ENCODE measurements around the gene LPP. TPM values are rescaled to one million over a fixed set of nuclear protein-coding genes. Genes with fewer than 3 reads are reported as not detected.

Gene LPP
- total and polyA plus RNA-seq, 2 of the 13 experiments (the other 11 are each of a cell fraction or from before 2014, with no cell fraction given) = 19.2 to 29.9 TPM

- no peak overlapping the region for H3K4me2 ChIP-seq (ENCODE audit: low read depth, low read length)
- intact Hi-C loops (cut with micrococcal nuclease; ENCODE audit: unreplicated experiment) (no loop called here), in situ Hi-C loops (cut with HindIII; ENCODE audit: extremely low pct_ligation_motif_present, low pct_unique_long_range_greater_than_20kb) (no loop called here)
- CTCF ChIA-PET (ENCODE audit: low intra/inter-chr PET ratio, low total read pairs) = no interaction called here
- H3K27ac ChIP-seq (ENCODE audit: extremely low read length, insufficient read depth, low read length) = no peak overlapping the region
- no peak overlapping the region for H3K4me3 ChIP-seq (replicated peaks in 1 of 3; ENCODE audit: insufficient read depth in 1 of 3, low read depth in 2 of 3, low read length in 3 of 3)
- no TSS peak for BruUV-seq (replicated peaks)
- H3K9ac ChIP-seq (ENCODE audit: insufficient read depth, low read depth, low read length) = no peak overlapping the region
- H2AFZ ChIP-seq (ENCODE audit: low read length) = no peak overlapping the region
- 68% methylated on average over 3 of the region's 3 CpGs for WGBS (ENCODE audit: low lambda C conversion rate)
- TF ChIP-seq ZBTB38 (CRISPR knock-in tag; IDR thresholded peaks at IDR 0.05) (no peak), GATAD1 (CRISPR knock-in tag; IDR thresholded peaks at IDR 0.05) (no peak), NRL (CRISPR knock-in tag; IDR thresholded peaks at IDR 0.05; ENCODE audit: borderline replicate concordance) (no peak)
- H4K20me1 ChIP-seq (ENCODE audit: insufficient read depth, low read length) = no peaks in the 10 kb centered on the region
- H3K27me3 ChIP-seq (ENCODE audit: control insufficient read depth in 1 of 2, insufficient read depth in 2 of 2, low read length in 2 of 2) = no peaks in the 10 kb centered on the region
- H3K79me2 ChIP-seq (ENCODE audit: insufficient read depth, low read length) = no peaks in the 10 kb centered on the region
- POLR2A ChIA-PET = no interaction called here
- no peaks in the 10 kb centered on the region for H3K36me3 ChIP-seq (replicated peaks in 1 of 2; ENCODE audit: control insufficient read depth in 1 of 2, insufficient read depth in 2 of 2, low read length in 2 of 2)
- FAIRE-seq (no peak), ATAC-seq (no peak), DNase-seq (ENCODE audit: low spot score) (no peak)
- peaks cover 19% of the 10 kb centered on the region; the same call in 1 of the 2 replicates for H3K4me1 ChIP-seq (ENCODE audit: insufficient read depth, low read length)
- H3K9me3 ChIP-seq (ENCODE audit: low read length) = peaks cover 11% of the 10 kb centered on the region; the same call in 1 of the 2 replicates
Observed at GRCh38 chr3:188505151-188505550, 351.2 kb downstream of the LPP start.

- whole genome bisulfite sequencing (ENCODE audit: low lambda C conversion rate) = 97% methylated on average over 2 of the region's 2 CpGs
- Histone ChIP-seq H3K79me2 (ENCODE audit: insufficient read depth, low read length) (no peaks in the 10 kb centered on the region), H3K27ac (ENCODE audit: extremely low read length, insufficient read depth, low read length) (no peak overlapping the region), H2AFZ (ENCODE audit: low read length) (no peak overlapping the region), H3K4me3 (replicated peaks in 1 of 3; ENCODE audit: insufficient read depth in 1 of 3, low read depth in 2 of 3, low read length in 3 of 3) (no peak overlapping the region), H3K27me3 (ENCODE audit: control insufficient read depth in 1 of 2, insufficient read depth in 2 of 2, low read length in 2 of 2) (no peaks in the 10 kb centered on the region), H3K9me3 (ENCODE audit: low read length) (peaks cover 11% of the 10 kb centered on the region; the same call in 1 of the 2 replicates), H3K9ac (ENCODE audit: insufficient read depth, low read depth, low read length) (no peak overlapping the region), H3K4me2 (ENCODE audit: low read depth, low read length) (no peak overlapping the region), H4K20me1 (ENCODE audit: insufficient read depth, low read length) (no peaks in the 10 kb centered on the region), H3K36me3 (replicated peaks in 1 of 2; ENCODE audit: control insufficient read depth in 1 of 2, insufficient read depth in 2 of 2, low read length in 2 of 2) (no peaks in the 10 kb centered on the region), H3K4me1 (ENCODE audit: insufficient read depth, low read length) (peaks cover 19% of the 10 kb centered on the region; the same call in 1 of the 2 replicates)
- BruUV-seq (replicated peaks) = no TSS peak
- ATAC-seq = no peak
- in situ Hi-C loops (cut with HindIII; ENCODE audit: extremely low pct_ligation_motif_present, low pct_unique_long_range_greater_than_20kb) (no loop called here), intact Hi-C loops (cut with micrococcal nuclease; ENCODE audit: unreplicated experiment) (no loop called here)
- TF ChIP-seq TP53 (CRISPR knock-in tag; conservative IDR thresholded peaks at IDR 0.05) = no peak
- no peak for TF ChIP-seq ZNF317 (CRISPR knock-in tag; IDR thresholded peaks at IDR 0.05)
- no peak for TF ChIP-seq HNRNPUL1 (IDR thresholded peaks at IDR 0.05; ENCODE audit: low read depth, low read length)
- DNase-seq (ENCODE audit: low spot score) = no peak
- CTCF ChIA-PET (ENCODE audit: low intra/inter-chr PET ratio, low total read pairs) = no interaction called here
- FAIRE-seq = no peak
- POLR2A ChIA-PET = no interaction called here
Observed at GRCh38 chr3:188505911-188506310, 352.0 kb downstream of the LPP start.
